GM12878 (cell line): ENCODE measurements around the gene SFT2D1. TPM values are rescaled to one million over a fixed set of nuclear protein-coding genes. Genes with fewer than 3 reads are reported as not detected.
A peak's percentile ranks its signal among the peaks of the same experiment; 100 is the strongest.

Source experiments
- BACH1 ChIP-seq: fragments of 450-650 bp; IDR thresholded peaks from 2 replicates; pipeline ENCODE4 v1.6.1; 2017; ENCODE audit warnings: mild to moderate bottlenecking, borderline replicate concordance
- BCL11A ChIP-seq: IDR thresholded peaks from 2 replicates; pipeline ENCODE4 v1.6.1; 2011; ENCODE audit warnings: low read depth, low read length
- CHD1 ChIP-seq: IDR thresholded peaks from 2 replicates; pipeline ENCODE4 v1.6.1; 2012; ENCODE audit warnings: low read depth, low read length, improper control_type of control experiment
- EP300 ChIP-seq, 2 experiments: fragments of 150-350 bp in 1 of 2; IDR thresholded peaks; 2 replicates each; pipeline ENCODE4 v1.6.1; 2011 to 2012; ENCODE audit warnings: low read depth in 2 of 2, low read length in 2 of 2, borderline replicate concordance in 1 of 2, improper control_type of control experiment in 1 of 2, inconsistent platforms in 1 of 2; ENCODE audit not compliant: control insufficient read depth in 1 of 2
- HCFC1 ChIP-seq: fragments of 150-350 bp; IDR thresholded peaks from 2 replicates; pipeline ENCODE4 v1.6.1; 2014; ENCODE audit warnings: low read length
- HDAC6 ChIP-seq: fragments of 200-600 bp; sonication (generic); IDR thresholded peaks from one replicate; pipeline ENCODE4 v1.8.0; 2017; ENCODE audit warnings: antibody characterized with exemption; ENCODE audit not compliant: unreplicated experiment
- IRF4 ChIP-seq: IDR thresholded peaks from 2 replicates; pipeline ENCODE4 v1.6.1; 2011; ENCODE audit warnings: low read depth, low read length
- MAX ChIP-seq: IDR thresholded peaks from 2 replicates; pipeline ENCODE4 v1.6.1; 2012; ENCODE audit warnings: low read depth, low read length, improper control_type of control experiment
- MEF2A ChIP-seq: IDR thresholded peaks from 2 replicates; pipeline ENCODE4 v1.6.1; 2011; ENCODE audit warnings: low read depth, mild to moderate bottlenecking, low read length, moderate library complexity; ENCODE audit not compliant: insufficient read depth
- MEF2B ChIP-seq: fragments of 450-650 bp; IDR thresholded peaks from 2 replicates; pipeline ENCODE4 v1.6.1; 2018; ENCODE audit warnings: mild to moderate bottlenecking, moderate library complexity; ENCODE audit not compliant: partially characterized antibody, poor library complexity, severe bottlenecking
- MTA2 ChIP-seq: fragments of 450-650 bp; IDR thresholded peaks from 2 replicates; pipeline ENCODE4 v1.6.1; 2016; ENCODE audit warnings: low read depth, mild to moderate bottlenecking, moderate library complexity
- NBN ChIP-seq: fragments of 450-650 bp; IDR thresholded peaks from 2 replicates; pipeline ENCODE4 v1.6.1; 2016
- NKRF ChIP-seq: fragments of 450-650 bp; conservative IDR thresholded peaks from 2 replicates; pipeline ENCODE4 v1.6.1; 2017; ENCODE audit warnings: mild to moderate bottlenecking, moderate library complexity
- NR2C1 ChIP-seq: fragments of 450-650 bp; IDR thresholded peaks from 2 replicates; pipeline ENCODE4 v1.6.1; 2017; ENCODE audit warnings: antibody characterized with exemption, mild to moderate bottlenecking, moderate library complexity
- NR2F1 ChIP-seq: fragments of 450-650 bp; conservative IDR thresholded peaks from 2 replicates; pipeline ENCODE4 v1.6.1; 2017; ENCODE audit warnings: mild to moderate bottlenecking
- PAX5 ChIP-seq: IDR thresholded peaks from 2 replicates; pipeline ENCODE4 v1.6.1; 2011; ENCODE audit warnings: low read depth, low read length, borderline replicate concordance
- PAX8 ChIP-seq: fragments of 450-650 bp; IDR thresholded peaks from 2 replicates; pipeline ENCODE4 v1.6.1; 2017; ENCODE audit warnings: mild to moderate bottlenecking, moderate library complexity
- POLR2AphosphoS2 ChIP-seq: IDR thresholded peaks from 2 replicates; pipeline ENCODE4 v1.6.1; 2011; ENCODE audit warnings: low read depth, mild to moderate bottlenecking, low read length, improper control_type of control experiment, moderate library complexity
- POU2F2 ChIP-seq: IDR thresholded peaks from 3 replicates; pipeline ENCODE4 v1.6.1; 2011; ENCODE audit warnings: low read depth, mild to moderate bottlenecking, low read length, borderline replicate concordance
- RAD21 ChIP-seq: IDR thresholded peaks from 2 replicates; pipeline ENCODE4 v1.6.1; 2011; ENCODE audit warnings: mild to moderate bottlenecking, low read depth, low read length, moderate library complexity; ENCODE audit not compliant: insufficient read depth
- SMAD1 ChIP-seq: fragments of 450-650 bp; IDR thresholded peaks from 2 replicates; pipeline ENCODE4 v1.6.1; 2018; ENCODE audit warnings: mild to moderate bottlenecking, low read depth; ENCODE audit not compliant: partially characterized antibody
- SREBF1 ChIP-seq: IDR thresholded peaks from 2 replicates; pipeline ENCODE4 v1.6.1; 2012; ENCODE audit warnings: mild to moderate bottlenecking, low read length
- SRF ChIP-seq, 2 experiments: IDR thresholded peaks; 2 replicates each; pipeline ENCODE4 v1.6.1; 2011; ENCODE audit warnings: low read depth in 2 of 2, low read length in 2 of 2, mild to moderate bottlenecking in 1 of 2, moderate library complexity in 1 of 2
- TAF1 ChIP-seq: IDR thresholded peaks from 2 replicates; pipeline ENCODE4 v1.6.1; 2011; ENCODE audit warnings: mild to moderate bottlenecking, low read depth, low read length, borderline replicate concordance
- YBX1 ChIP-seq: fragments of 450-650 bp; IDR thresholded peaks from 2 replicates; pipeline ENCODE4 v1.6.1; 2016; ENCODE audit warnings: antibody characterized with exemption
- ZBTB40 ChIP-seq: fragments of 450-650 bp; IDR thresholded peaks from 2 replicates; pipeline ENCODE4 v1.6.1; 2016; ENCODE audit warnings: mild to moderate bottlenecking, moderate library complexity, borderline replicate concordance
- ZNF207 ChIP-seq: fragments of 450-650 bp; IDR thresholded peaks from 2 replicates; pipeline ENCODE4 v1.6.1; 2014; ENCODE audit warnings: antibody characterized with exemption, mild to moderate bottlenecking, borderline replicate concordance
- ZSCAN29 ChIP-seq: fragments of 450-650 bp; IDR thresholded peaks from 2 replicates; pipeline ENCODE4 v1.6.1; 2017; ENCODE audit warnings: mild to moderate bottlenecking, moderate library complexity
- polyA plus RNA-seq, 11 experiments: library from polyadenylated mRNA; depleted of rRNA in 4 of 11; unstranded in 6 of 11; stranded (reverse) in 5 of 11; fragments of >200 nt; fragmentation: Nextera tagmentation in 4 of 11; fragmentation: Illumina TruSeq in 1 of 11; extraction: Ambion mirVana in 4 of 11; extraction: Trizol in 1 of 11; gene quantifications; 1 replicate in 1 of 11; 2 replicates in 10 of 11; pipeline versions ENCODE4 v1.2.1 to v1.2.3, GENCODE V29; 2011 to 2016; ENCODE audit warnings: inconsistent platforms in 2 of 11, missing spikeins in 2 of 11, low read depth in 1 of 11
- total RNA-seq, 4 experiments: library from RNA; depleted of rRNA in 3 of 4; stranded (reverse); fragments of >200 nt in 3 of 4; fragmentation: Illumina TruSeq in 1 of 4; extraction: Trizol in 1 of 4; gene quantifications; 2 replicates each; pipeline versions ENCODE4 v1.2.1 to v1.2.3, GENCODE V29; 2013 to 2021

Gene SFT2D1
- total and polyA plus RNA-seq, 10 of the 15 experiments (the other 5 are each of a cell fraction or from before 2014, with no cell fraction given): 69.5 to 281 (median 124) TPM

GRCh38 chr6:166275714-166276166, 66.6 kb downstream of the SFT2D1 start (continued):
- no peak for TF ChIP-seq CHD1
- no peak for TF ChIP-seq MEF2B
- no peak for TF ChIP-seq EP300 (IDR thresholded peaks at IDR 0.05; ENCODE audit: borderline replicate concordance in 1 of 2, control insufficient read depth in 1 of 2, low read depth in 2 of 2, low read length in 2 of 2)
- TF ChIP-seq PAX8: no peak
- TF ChIP-seq IRF4: no peak
- no peak for TF ChIP-seq YBX1
- TF ChIP-seq MAX: no peak
- peak; percentile 64; the same call in 1 of the 2 replicates for TF ChIP-seq ZSCAN29
- TF ChIP-seq SMAD1: no peak
- no peak for TF ChIP-seq NBN
- TF ChIP-seq BACH1: no peak
- no peak for TF ChIP-seq MEF2A
- TF ChIP-seq PAX5: no peak
- TF ChIP-seq NKRF: no peak; the same call in 1 of the 2 replicates
- TF ChIP-seq TAF1: no peak
- TF ChIP-seq BCL11A: no peak
- peak; percentile 99 for TF ChIP-seq RAD21
- TF ChIP-seq HCFC1: no peak
- TF ChIP-seq MTA2: no peak
- 0 out of 3 replicates have a peak, but pooled peaks have one; percentile 29 for TF ChIP-seq POU2F2
- TF ChIP-seq HDAC6: no peak
- TF ChIP-seq ZNF207: no peak; the same call in 1 of the 2 replicates
- no peak for TF ChIP-seq SREBF1
- no peak for TF ChIP-seq POLR2AphosphoS2
- no peak for TF ChIP-seq NR2F1
- TF ChIP-seq SRF (IDR thresholded peaks at IDR 0.05; ENCODE audit: low read depth in 2 of 2, low read length in 2 of 2): no peak
- no peak for TF ChIP-seq NR2C1
- TF ChIP-seq ZBTB40: no peak
